Esophagus squamous epithelium (tissue), 5 donors: ENCODE results near the gene LAPTM4A. TPM values are rescaled to one million over a fixed set of nuclear protein-coding genes. Genes with fewer than 3 reads are reported as not detected.

Experiments used
- DNase-seq: peaks from one replicate; lab custom pipeline; 2025; lab: John Stamatoyannopoulos, UW
- H3K27ac ChIP-seq, 4 donors: fragments of 200-600 bp; sonication (generic); one replicate each; pipeline ENCODE4 v1.5.1; 2016 to 2019; ENCODE audit warnings: mild to moderate bottlenecking in 1 of 4
- H3K27me3 ChIP-seq, 4 donors: fragments of 200-600 bp; sonication (generic); 1 replicate in 3 of 4; 2 replicates in 1 of 4; pipeline versions ENCODE4 v1.5.1 to v1.6.0; 2017 to 2021; ENCODE audit warnings: antibody characterized with exemption in 1 of 4
- H3K36me3 ChIP-seq, 3 donors: fragments of 200-600 bp; sonication (generic); one replicate each; pipeline ENCODE4 v1.5.1; 2016 to 2019
- H3K4me1 ChIP-seq, 3 donors: fragments of 200-600 bp; sonication (generic); one replicate each; pipeline ENCODE4 v1.5.1; 2017 to 2019
- H3K4me3 ChIP-seq, 4 donors: fragments of 200-600 bp; sonication (generic); 1 replicate in 3 of 4; 2 replicates in 1 of 4; pipeline ENCODE4 v1.5.1; 2016 to 2019; ENCODE audit warnings: mild to moderate bottlenecking in 2 of 4, moderate library complexity in 1 of 4
- H3K9me3 ChIP-seq, 3 donors: fragments of 200-600 bp; sonication (generic); one replicate each; pipeline ENCODE4 v1.5.1; 2016 to 2019
- POLR2A ChIP-seq, 4 donors: fragments of 450-650 bp; IDR thresholded peaks; one replicate each; pipeline ENCODE4 v1.6.1; 2017; ENCODE audit warnings: antibody characterized with exemption in 4 of 4, mild to moderate bottlenecking in 4 of 4, moderate library complexity in 3 of 4
- WGBS, 2 donors: methylation state at CpG; one replicate each; pipeline ENCODE4 v1.1.5; 2018; 5-methylcytosine and 5-hydroxymethylcytosine counted together
- intact Hi-C: fragments of 100-400 bp; cut with DNase I; formaldehyde crosslinking; loops from one replicate; pipeline ENCODE4 v1.15.0; 2022
- total RNA-seq, 4 donors: library from RNA; depleted of rRNA; stranded (reverse); fragments of >200 nt; gene quantifications; one replicate each; pipeline ENCODE4 v1.1.0, GENCODE V29; 2016
- TF ChIP-seq, protein P1 (sequence below), 6 experiments: fragments of 450-650 bp in 4 of 6; fragments of 200-600 bp in 2 of 6; sonication (generic) in 2 of 6; IDR thresholded peaks; one replicate each; pipeline ENCODE4 v1.5.1; 2016 to 2019; ENCODE audit warnings: antibody characterized with exemption in 6 of 6, mild to moderate bottlenecking in 4 of 6, moderate library complexity in 4 of 6
- donor health status: DM: yes; HTN: yes; CAD: no.

LAPTM4A gene
- total RNA-seq, 4 donors from 2014 or later: 71.0 to 144 (median 98.2) TPM

DNA sequence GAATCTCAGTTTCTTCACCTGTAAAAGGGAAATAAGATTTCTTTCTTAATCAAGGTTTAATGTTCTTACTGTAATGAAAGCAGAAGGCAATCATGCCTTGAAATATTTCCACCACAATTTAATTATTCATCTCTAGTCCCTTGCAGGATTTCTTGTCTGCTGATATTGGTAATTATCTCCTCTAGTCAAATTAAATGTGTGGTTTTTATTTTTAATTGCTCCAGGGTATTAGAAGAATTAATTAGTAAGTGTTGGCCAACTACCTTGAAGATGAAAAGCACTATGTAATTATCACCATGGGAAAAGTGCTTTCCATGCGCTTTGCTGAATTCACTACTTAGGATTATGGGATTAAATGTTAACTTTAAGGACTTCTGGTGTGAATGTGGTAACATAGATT lies 8.7 kb upstream of the LAPTM4A start:
- Histone ChIP-seq H3K4me1 (peaks cover 4 to 25% (median 7%) of the 10 kb centered on the region in 3 donors), H3K36me3 (no peaks in the 10 kb centered on the region), H3K27me3 (no peaks in the 10 kb centered on the region), H3K27ac (no peak overlapping the region), H3K9me3 (no peaks in the 10 kb centered on the region), H3K4me3 (no peak overlapping the region)
- no peak for DNase-seq
- WGBS, 2 donors: 91 to 95% methylated on average over 1 of the region's 1 CpG
- intact Hi-C loops: no loop called here
- TF ChIP-seq POLR2A (IDR thresholded peaks at IDR 0.05): no peak
- TF ChIP-seq, protein P1, sequence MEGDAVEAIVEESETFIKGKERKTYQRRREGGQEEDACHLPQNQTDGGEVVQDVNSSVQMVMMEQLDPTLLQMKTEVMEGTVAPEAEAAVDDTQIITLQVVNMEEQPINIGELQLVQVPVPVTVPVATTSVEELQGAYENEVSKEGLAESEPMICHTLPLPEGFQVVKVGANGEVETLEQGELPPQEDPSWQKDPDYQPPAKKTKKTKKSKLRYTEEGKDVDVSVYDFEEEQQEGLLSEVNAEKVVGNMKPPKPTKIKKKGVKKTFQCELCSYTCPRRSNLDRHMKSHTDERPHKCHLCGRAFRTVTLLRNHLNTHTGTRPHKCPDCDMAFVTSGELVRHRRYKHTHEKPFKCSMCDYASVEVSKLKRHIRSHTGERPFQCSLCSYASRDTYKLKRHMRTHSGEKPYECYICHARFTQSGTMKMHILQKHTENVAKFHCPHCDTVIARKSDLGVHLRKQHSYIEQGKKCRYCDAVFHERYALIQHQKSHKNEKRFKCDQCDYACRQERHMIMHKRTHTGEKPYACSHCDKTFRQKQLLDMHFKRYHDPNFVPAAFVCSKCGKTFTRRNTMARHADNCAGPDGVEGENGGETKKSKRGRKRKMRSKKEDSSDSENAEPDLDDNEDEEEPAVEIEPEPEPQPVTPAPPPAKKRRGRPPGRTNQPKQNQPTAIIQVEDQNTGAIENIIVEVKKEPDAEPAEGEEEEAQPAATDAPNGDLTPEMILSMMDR (IDR thresholded peaks at IDR 0.05): no peak

DNA sequence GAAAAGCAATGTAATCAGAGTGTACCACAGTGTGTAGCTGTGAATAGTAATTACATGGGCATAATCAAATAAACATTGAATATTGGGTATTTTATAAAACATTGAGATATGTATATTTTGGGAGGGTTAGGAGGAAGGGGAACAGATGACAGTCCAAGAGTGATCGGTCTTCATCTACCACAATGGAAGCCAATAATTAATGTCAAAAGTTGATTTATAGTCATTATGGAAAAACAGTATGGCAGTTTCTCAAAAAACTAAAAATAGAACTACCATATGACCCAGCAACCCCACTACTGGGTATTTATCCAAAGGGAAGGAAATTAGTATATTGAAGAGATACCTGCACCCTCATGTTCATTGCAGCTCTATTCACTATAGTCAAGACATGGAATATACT lies 5.8 kb upstream of the LAPTM4A start:
- Histone ChIP-seq H3K36me3 (no peaks in the 10 kb centered on the region), H3K9me3 (no peaks in the 10 kb centered on the region), H3K27me3 (no peaks in the 10 kb centered on the region), H3K27ac (no peak overlapping the region), H3K4me1 (peaks cover 5 to 19% (median 8%) of the 10 kb centered on the region in 3 donors), H3K4me3 (no peak overlapping the region)
- WGBS, 2 donors: 83 to 90% methylated on average over 1 of the region's 1 CpG
- DNase-seq: no peak
- TF ChIP-seq POLR2A (IDR thresholded peaks at IDR 0.05): no peak
- TF ChIP-seq, protein P1 (IDR thresholded peaks at IDR 0.05): no peak
- intact Hi-C loops: no loop called here

DNA sequence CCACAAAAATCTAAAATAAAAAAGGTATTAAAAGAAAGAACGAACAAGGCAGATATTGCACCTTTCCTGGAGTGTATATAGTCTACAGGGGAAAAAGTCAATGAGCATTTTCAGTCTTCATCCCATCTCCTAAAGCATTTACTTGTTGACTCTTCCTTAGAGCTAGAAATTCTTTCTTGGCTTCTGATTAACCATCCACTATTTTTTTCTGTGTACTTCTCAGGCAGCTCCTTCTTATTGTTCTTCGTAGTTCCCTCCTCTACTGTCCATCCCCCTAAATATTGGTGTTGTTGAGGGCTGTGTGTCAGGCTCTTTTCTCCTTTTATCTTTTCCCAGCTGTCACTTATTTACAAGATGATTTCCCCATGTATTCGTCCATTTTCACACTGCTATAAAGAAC lies 3.5 kb upstream of the LAPTM4A start:
- Histone ChIP-seq H3K27ac (no peak overlapping the region), H3K4me3 (no peak overlapping the region), H3K4me1 (peaks cover 7 to 22% (median 9%) of the 10 kb centered on the region in 3 donors), H3K9me3 (no peaks in the 10 kb centered on the region), H3K27me3 (no peaks in the 10 kb centered on the region), H3K36me3 (no peaks in the 10 kb centered on the region)
- 83 to 87% methylated on average over 3 of the region's 3 CpGs for WGBS, 2 donors
- no peak for DNase-seq
- no peak for TF ChIP-seq POLR2A (IDR thresholded peaks at IDR 0.05)
- TF ChIP-seq, protein P1 (IDR thresholded peaks at IDR 0.05): no peak
- intact Hi-C loops: no loop called here

DNA sequence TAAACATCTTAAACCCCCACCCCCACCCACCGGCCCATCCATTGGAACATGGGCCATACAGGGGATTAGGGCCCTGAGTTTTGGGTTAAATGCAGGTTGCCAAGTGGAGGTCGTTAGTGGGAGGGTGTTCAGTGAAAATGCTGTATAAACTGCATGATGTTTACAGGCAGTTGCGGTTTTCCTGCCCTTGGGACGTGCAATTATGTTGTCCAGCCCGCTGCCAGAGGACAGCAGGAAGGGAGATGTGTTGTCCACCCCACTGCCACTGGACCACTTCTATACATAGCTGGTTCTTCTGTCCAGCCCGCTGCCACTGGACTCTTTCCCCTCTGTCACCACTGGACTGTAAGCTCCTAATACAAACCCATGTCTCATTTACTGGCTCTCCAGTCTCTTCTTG lies 2.7 kb upstream of the LAPTM4A start:
- intact Hi-C loops: no loop called here
- TF ChIP-seq POLR2A (IDR thresholded peaks at IDR 0.05): no peak
- TF ChIP-seq, protein P1 (IDR thresholded peaks at IDR 0.05): no peak
- Histone ChIP-seq H3K27ac (no peak overlapping the region), H3K4me3 (no peak overlapping the region), H3K36me3 (no peaks in the 10 kb centered on the region), H3K4me1 (peaks cover 10 to 31% (median 10%) of the 10 kb centered on the region in 3 donors), H3K27me3 (no peaks in the 10 kb centered on the region), H3K9me3 (no peaks in the 10 kb centered on the region)
- WGBS, 2 donors: 88 to 90% methylated on average over 4 to 5 of the region's 6 CpGs
- no peak for DNase-seq

DNA sequence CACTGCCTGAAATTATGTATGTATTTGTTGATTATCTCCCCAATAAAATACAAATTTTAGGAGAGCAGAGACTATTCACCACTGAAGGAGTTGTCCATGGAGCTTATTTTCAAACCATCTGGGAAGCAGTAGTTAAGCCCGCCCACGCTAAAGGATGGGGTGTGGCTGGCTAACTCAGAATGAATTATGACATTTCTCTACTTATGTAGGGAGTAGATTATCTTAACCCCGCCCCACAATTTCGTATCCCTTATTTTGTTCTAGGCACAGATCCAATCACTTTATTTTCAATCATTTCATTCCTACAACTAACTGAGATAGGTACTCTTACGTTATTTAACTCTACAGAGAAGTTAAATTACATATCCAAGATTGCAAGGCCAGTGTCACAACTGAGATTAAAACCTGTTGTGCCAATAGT lies 1.4 kb upstream of the LAPTM4A start:
- DNase-seq: peak; percentile 11
- Histone ChIP-seq H3K4me3 (peak overlapping the region; percentile 72 to 96 (median 83)), H3K36me3 (no peaks in the 10 kb centered on the region), H3K4me1 (peaks cover 18 to 43% (median 22%) of the 10 kb centered on the region in 3 donors), H3K27ac (peak overlapping the region; percentile 97 to 99 (median 98)), H3K27me3 (no peaks in the 10 kb centered on the region), H3K9me3 (no peaks in the 10 kb centered on the region)
- peak in 1 of 4 donors; percentile 26 for TF ChIP-seq POLR2A (IDR thresholded peaks at IDR 0.05)
- TF ChIP-seq, protein P1 (IDR thresholded peaks at IDR 0.05): no peak
- 13% methylated on average over 5 of the region's 5 CpGs for WGBS, 2 donors
- intact Hi-C loops: no loop called here
